AG08395 (cell line): ENCODE results near the gene UGCG.
"Not testable (repeated sequence)": the region's sequence is repeated elsewhere in the genome, so short reads cannot be mapped to it uniquely, and the experiment has no call there.

Source experiments
- DNase-seq: peaks from one replicate; pipeline ENCODE4 v3.0.0; 2012; ENCODE audit warnings: mixed read lengths, low spot score

The UGCG gene

DNA sequence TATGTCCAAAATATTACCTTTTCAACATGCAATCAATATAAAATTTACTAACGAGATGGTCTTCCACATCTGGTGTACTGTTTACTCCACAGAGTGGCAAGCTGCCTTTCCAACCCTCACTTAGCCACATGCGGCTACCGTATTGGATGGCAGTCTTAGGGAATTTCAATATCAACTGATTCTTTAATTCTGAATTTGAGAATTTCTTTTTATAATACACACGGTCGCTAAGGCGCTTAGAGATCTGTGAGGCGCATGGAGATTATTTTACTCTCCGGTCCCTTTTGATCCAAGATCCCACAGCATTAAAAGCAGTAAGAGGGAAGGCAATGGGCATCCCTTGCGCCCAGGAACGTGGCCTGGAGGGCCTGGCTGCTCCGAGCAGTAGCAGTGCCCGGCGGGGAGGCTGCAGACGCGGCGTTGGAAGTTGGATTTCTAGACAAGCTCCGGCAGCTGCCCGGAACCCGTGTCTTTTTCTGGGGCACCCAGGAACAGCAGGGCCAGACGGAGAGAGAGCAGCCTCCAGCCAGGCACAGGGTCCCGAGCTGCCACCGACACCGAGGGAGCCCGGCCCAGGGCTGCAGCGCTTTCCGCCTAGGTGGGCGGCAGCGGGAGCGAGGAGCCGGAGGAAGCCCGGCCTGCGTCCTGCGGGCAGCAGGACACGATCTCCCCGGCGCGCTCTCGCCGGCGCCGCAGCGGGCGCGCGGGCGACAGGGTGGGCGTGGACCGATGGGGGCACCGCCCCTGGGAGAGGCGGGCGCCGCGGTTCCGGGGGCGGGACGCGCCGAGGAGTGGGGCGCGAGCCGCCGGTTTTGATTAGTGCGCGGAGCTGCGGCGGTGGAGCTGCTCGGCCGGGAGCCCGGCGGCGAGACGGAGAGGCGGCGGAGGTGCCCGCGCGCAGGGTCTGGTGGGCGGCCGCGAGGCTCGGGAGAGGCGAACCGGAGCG, at the start of gene UGCG:
TSS of gene UGCG (plus strand) at position 819 of the 946 bp plus-strand sequence. CDS start 402 bp downstream, outside the sequence.
- peak; percentile 96 for DNase-seq

DNA sequence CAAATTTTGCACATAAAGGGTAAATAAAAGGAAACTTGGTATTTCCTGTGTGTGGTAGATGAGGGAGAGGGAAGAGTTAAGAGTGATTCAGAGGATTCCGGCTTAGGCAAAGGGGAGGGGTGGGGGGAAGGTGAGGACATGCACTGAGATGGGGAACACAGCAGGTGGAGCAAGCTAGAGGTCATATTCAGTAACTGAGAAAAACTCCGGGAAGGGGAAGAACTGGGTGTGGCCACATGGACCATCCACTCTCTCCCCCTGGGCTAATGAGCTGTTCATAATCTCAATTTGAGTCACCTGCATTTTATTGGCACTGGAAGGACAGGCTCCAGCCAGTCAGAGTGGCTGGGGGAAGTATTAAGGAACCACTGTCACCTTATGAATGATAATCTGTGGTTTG, 45.1 kb upstream of the UGCG start:
- DNase-seq = no peak

- DNase-seq = no peak
Measured at GRCh38 chr9:111852291-111852690, 44.3 kb upstream of the UGCG start.

DNA sequence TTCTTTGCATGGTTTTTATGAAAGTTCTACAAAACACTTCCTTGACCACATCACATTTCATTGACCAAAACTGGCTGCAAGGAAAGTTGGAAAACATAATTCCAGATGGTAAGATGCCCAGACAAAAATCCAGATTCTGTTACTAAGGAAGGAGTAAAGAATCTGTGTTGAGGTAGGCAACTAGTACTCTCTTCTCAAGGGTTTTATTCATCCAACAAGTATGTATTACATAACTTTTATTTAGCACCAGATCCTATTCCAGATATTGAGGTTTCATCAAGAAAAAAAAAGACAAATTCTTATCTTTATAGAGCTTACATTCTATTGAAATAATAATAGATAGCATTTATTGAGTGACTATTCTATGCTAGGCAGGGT, 43.2 kb upstream of the UGCG start:
- DNase-seq = peak; percentile 12

DNA sequence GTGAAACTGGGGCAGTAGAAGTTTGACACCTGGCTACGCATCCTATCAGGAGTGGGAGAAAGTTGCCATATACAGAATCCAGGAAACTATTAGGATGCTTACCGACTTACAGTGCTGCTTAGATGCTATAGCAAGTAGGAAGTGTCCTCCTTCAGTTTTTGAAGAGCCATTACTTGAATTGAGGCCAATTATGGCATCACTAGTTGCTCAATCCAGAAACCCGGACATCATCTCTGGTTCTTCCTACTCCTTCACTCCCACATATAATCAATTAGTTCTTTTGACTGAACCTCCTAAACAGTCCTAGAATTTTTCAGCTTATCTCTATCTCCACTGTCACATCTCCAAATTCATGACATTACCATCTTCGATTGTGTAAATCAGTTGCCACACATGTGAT, 41.8 kb upstream of the UGCG start:
- no peak for DNase-seq

- no peak for DNase-seq
Measured at GRCh38 chr9:111857555-111858211, 38.9 kb upstream of the UGCG start.

DNA sequence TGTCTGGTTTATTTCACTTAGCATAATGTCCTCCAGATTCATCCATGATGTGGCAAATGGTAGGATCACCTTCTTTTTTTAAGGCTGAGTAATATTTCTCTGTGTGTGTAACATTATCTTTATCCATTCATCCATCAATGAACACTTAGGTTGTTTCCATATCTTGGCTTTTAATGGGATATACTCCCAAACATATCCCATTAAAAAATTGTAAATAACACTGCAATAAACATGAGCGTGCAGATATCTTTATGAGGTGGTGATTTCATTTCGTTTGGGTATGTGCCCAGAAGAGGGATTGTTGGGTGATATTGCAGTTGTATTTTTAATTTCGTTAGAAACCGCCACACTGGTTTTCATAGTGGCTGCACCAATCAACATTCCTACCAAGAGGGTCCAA, 36.2 kb upstream of the UGCG start:
- DNase-seq = no peak

GRCh38 chr9:111863636-111864035, 33.0 kb upstream of the UGCG start:
- no peak for DNase-seq

GRCh38 chr9:111866976-111867375, 29.6 kb upstream of the UGCG start:
- peak; percentile 33 for DNase-seq

DNA sequence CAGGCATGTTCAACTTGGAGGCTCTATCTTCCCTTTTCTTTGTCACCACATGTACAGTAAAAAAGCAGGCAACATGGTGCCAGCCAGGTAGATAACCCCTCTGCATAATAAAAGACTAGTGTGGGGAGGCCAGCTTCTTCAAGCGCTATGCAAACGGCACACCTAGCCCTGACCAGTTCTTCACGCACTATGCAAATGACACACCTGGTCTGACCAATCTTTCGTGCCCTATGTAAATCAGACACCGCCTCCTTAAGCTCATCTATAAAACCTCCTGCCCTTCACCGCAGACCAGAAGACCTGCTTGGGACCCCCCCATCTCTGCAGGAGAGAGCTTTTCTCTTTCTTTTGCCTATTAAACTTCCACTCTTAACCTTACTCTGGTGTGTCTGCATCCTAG, 28.1 kb upstream of the UGCG start:
- DNase-seq = no peak

- no peak for DNase-seq
Measured at GRCh38 chr9:111870774-111871498, 25.7 kb upstream of the UGCG start.

DNA sequence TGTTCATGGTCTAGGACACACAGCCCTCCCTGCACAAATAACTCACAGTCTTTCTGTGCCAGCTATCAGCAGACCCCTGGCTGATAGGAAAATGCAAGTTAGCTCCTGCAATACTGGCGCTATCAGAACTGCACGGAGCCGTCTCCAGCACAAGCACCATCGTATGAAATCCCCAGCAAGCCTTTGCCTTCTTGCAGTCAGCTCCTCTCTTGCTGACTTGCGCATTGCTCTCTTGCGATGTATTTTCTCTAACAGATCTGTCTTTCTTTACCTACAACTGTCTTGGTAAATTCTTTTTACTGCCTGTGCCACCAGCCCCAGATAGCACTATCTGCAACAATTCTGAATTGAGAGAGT, 25.1 kb upstream of the UGCG start:
- DNase-seq = no peak

DNA sequence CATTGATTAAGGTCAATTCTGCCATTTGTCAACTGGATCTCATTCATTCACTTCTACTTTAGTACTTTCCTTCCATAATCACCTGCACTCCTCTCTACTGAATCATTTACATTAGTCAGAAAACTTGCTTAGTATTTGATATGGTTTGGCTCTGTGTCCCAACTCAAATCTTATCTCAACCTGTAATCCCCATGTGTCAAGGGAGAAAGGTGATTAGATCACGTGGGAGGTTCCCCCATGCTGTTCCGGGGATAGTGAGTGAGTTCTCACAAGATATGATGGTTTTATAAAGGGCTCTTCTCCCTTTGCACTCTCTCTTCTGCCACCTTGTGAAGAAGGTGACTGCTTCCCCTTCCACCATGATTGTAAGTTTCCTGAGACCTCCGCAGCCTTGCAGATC, 23.7 kb upstream of the UGCG start:
- DNase-seq = no peak

DNA sequence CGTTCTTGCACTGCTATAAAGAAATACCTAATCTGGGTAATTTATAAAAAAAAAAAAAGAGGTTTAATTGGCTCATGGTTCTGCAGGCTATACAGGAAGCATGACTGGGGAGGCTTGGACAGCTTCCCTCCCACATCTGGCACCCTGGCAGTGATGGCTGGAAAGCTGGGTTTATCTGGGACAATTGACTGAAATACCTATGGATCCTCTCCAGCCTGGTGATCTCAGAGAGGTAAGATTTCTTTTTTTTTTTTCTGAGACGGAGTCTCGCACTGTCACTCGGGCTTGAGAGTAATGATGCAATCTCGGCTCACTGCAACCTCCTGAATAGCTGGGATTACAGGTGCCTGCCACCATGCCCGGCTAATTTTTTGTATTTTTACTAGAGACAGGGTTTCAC, 22.7 kb upstream of the UGCG start:
- no peak for DNase-seq

DNA sequence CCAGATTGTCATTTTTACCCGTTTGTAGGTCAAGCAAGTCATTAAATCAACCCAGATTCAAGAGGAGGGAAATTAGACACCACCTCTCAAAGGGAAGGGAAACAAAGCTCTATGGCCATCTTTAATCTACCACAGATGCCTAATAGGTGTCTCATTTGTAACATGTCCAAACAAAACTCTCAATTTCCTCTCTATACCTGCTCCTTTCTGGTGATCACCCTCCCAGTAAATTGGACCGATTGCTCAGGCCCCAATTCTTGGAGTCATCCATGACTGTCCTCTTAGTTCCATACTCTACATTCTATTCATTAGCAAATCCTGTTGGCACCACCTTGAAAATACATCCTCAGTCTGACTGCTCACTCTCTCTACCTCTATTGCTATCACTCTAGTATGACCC, 22.1 kb upstream of the UGCG start:
- DNase-seq = no peak

- not testable (repeated sequence) for DNase-seq
Measured at GRCh38 chr9:111875291-111875690, 21.3 kb upstream of the UGCG start.

DNA sequence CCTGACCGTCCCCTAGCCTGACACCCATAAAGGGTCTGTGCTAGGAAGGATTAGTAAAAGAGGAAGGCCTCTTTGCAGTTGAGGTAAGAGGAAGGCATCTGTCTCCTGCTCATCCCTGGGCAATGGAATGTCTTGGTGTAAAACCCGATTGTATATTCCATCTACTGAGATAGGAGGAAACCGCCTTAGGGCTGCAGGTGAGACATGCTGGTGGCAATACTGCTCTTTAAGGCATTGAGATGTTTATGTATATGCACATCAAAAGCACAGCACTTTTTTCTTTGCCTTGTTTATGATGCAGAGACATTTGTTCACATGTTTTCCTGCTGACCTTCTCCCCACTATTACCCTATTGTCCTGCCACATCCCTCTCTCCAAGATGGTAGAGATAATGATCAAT, 20.9 kb upstream of the UGCG start:
- DNase-seq = not testable (repeated sequence)

- DNase-seq = no peak
Measured at GRCh38 chr9:111876179-111876578, 20.4 kb upstream of the UGCG start.

DNA sequence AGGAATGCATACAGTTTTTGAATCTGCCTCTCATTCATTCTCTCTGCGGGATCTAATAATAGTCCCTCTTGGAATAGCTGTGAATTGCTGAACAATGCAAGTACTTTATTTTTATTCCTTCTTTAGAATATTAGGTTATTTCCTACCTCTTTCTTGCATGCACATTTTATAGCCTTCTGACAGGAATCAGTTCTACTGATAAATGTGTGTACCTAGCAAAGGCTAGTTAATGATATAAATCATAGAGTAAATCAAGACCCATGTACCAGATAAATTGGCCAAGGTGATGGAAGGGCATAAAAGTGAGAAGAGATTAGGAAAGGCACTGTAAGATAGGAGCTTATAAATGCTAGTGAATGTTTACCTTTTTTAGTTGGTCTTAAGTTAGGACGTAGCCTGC, 19.2 kb upstream of the UGCG start:
- no peak for DNase-seq

- no peak for DNase-seq
Measured at GRCh38 chr9:111878946-111879345, 17.7 kb upstream of the UGCG start.

DNA sequence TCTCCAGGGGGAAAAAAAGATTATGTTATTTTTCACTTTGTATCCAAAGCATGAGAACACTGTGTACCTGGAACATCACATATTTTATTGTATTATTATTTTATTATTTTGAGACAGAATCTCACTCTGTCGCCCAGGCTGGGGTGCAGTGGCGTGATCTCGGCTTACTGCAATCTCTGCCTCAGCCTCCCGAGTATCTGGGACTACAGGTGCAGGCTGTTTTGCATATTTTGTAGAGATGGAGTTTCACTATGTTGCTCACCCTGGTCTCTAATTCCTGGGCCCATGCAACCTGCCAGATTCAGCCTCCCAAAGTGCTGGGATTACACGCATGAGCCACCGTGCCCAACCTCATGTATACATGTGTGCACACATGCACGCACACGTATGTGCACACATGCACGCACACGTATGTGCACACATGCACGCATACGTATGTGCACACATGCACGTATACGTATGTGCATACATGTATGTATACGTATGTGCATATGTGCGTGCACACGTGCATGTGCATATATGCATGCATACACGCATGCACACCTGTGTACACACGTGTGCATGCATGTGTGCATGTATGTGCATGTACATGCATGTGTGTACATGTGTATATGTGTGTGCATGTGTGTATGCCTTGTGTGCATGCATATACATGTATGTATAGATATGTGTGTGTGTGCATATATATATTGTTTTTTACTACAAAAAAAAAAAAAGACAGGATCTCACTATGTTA, 9.5 kb upstream of the UGCG start:
- DNase-seq = no peak

- DNase-seq = no peak
Measured at GRCh38 chr9:111890334-111890733, 6.3 kb upstream of the UGCG start.
